GM23338 (cell line): ENCODE results near the gene FILIP1L. TPM values are rescaled to one million over a fixed set of nuclear protein-coding genes. Genes with fewer than 3 reads are reported as not detected.

Experiments
- ATAC-seq: fragments of 200-7000 bp; cut with Tn5 transposase; 3 replicates; pipeline ENCODE4 v1.9.1; 2020
- DNase-seq: peaks from one replicate; pipeline ENCODE4 v3.0.0-alpha.2; 2015; ENCODE audit warnings: low spot score
- H2AFZ ChIP-seq: fragments of 200-600 bp; sonication (generic); 2 replicates; pipeline ENCODE4 v1.8.0; 2016; ENCODE audit warnings: antibody characterized with exemption, mild to moderate bottlenecking, moderate library complexity
- H3F3A ChIP-seq: fragments of 200-600 bp; sonication (generic); replicated peaks from 2 replicates; pipeline ENCODE4 v1.8.0; 2017; ENCODE audit warnings: antibody characterized with exemption, mixed run types, low read depth
- H3K27ac ChIP-seq: fragments of 200-600 bp; sonication (generic); 2 replicates; pipeline ENCODE4 v1.6.1; 2016; ENCODE audit warnings: low read depth
- H3K27me3 ChIP-seq: fragments of 200-600 bp; sonication (generic); 2 replicates; pipeline ENCODE4 v1.8.0; 2016; ENCODE audit warnings: mild to moderate bottlenecking, mixed run types, moderate library complexity; ENCODE audit not compliant: insufficient read depth
- H3K36me3 ChIP-seq: fragments of 200-600 bp; sonication (generic); 2 replicates; pipeline ENCODE4 v1.8.0; 2016; ENCODE audit warnings: mild to moderate bottlenecking; ENCODE audit not compliant: insufficient read depth
- H3K4me1 ChIP-seq: fragments of 200-600 bp; sonication (generic); 2 replicates; pipeline ENCODE4 v1.8.0; 2016; ENCODE audit warnings: mild to moderate bottlenecking, moderate library complexity; ENCODE audit not compliant: insufficient read depth
- H3K4me2 ChIP-seq: fragments of 200-600 bp; sonication (generic); 2 replicates; pipeline ENCODE4 v1.7.1; 2017; ENCODE audit warnings: mixed run types
- H3K4me3 ChIP-seq: fragments of 200-600 bp; sonication (generic); 2 replicates; pipeline ENCODE4 v1.6.1; 2016; ENCODE audit warnings: mixed run types
- H3K79me2 ChIP-seq: fragments of 200-600 bp; sonication (generic); replicated peaks from 2 replicates; pipeline ENCODE4 v1.8.0; 2017; ENCODE audit warnings: mild to moderate bottlenecking; ENCODE audit not compliant: insufficient read depth
- H3K9me2 ChIP-seq: fragments of 200-600 bp; sonication (generic); 2 replicates; pipeline ENCODE4 v1.8.0; 2017; ENCODE audit not compliant: insufficient read depth
- H4K20me1 ChIP-seq: fragments of 200-600 bp; sonication (generic); replicated peaks from 2 replicates; pipeline ENCODE4 v1.8.0; 2017; ENCODE audit warnings: mild to moderate bottlenecking; ENCODE audit not compliant: insufficient read depth
- H3K27ac Mint-ChIP-seq: 2 replicates; pipeline ENCODE4 v1.8.0; 2020; ENCODE audit warnings: inconsistent platforms, mild to moderate bottlenecking, moderate library complexity, mixed read lengths
- H3K27me3 Mint-ChIP-seq: 3 replicates; pipeline ENCODE4 v1.8.0; 2022; ENCODE audit warnings: low read depth, mild to moderate bottlenecking, moderate library complexity, mixed read lengths, inconsistent platforms; ENCODE audit not compliant: insufficient read depth, poor library complexity
- H3K36me3 Mint-ChIP-seq: 3 replicates; pipeline ENCODE4 v1.8.0; 2021; ENCODE audit warnings: low read depth, mild to moderate bottlenecking, inconsistent platforms, moderate library complexity, mixed read lengths
- H3K4me1 Mint-ChIP-seq: 3 replicates; pipeline ENCODE4 v1.8.0; 2020; ENCODE audit warnings: mild to moderate bottlenecking, inconsistent platforms, mixed read lengths
- H3K4me3 Mint-ChIP-seq: 3 replicates; pipeline ENCODE4 v1.8.0; 2021; ENCODE audit warnings: moderate library complexity, mild to moderate bottlenecking, inconsistent platforms, mixed read lengths
- H3K9me3 Mint-ChIP-seq: 3 replicates; pipeline ENCODE4 v1.8.0; 2020; ENCODE audit warnings: moderate library complexity, mild to moderate bottlenecking, inconsistent platforms, mixed read lengths
- CTCF ChIP-seq, 2 experiments: fragments of 200-600 bp in 1 of 2; sonication (generic) in 1 of 2; conservative IDR thresholded peaks; 2 replicates each; pipeline versions ENCODE4 v1.5.1 to v1.6.1; 2016 to 2017; ENCODE audit warnings: antibody characterized with exemption in 2 of 2, low read depth in 2 of 2, mild to moderate bottlenecking in 2 of 2, moderate library complexity in 1 of 2
- NANOG ChIP-seq: IDR thresholded peaks from 2 replicates; pipeline ENCODE4 v1.6.1; 2016; ENCODE audit warnings: antibody characterized with exemption, borderline replicate concordance
- POLR2AphosphoS5 ChIP-seq: IDR thresholded peaks from 2 replicates; pipeline ENCODE4 v1.6.1; 2016; ENCODE audit warnings: antibody characterized with exemption, low read depth
- polyA plus RNA-seq: library from polyadenylated mRNA; unstranded; fragments of >200 nt; fragmentation: Nextera tagmentation; extraction: Ambion mirVana; gene quantifications from 2 replicates; pipeline ENCODE4 v1.2.1, GENCODE V29; 2016
- total RNA-seq: library from RNA; depleted of rRNA; stranded (reverse); fragments of >200 nt; shearing (Covaris generic); gene quantifications from 2 replicates; pipeline ENCODE4 v1.2.3, GENCODE V29; 2014
- TF ChIP-seq, protein P1 (sequence below): fragments of 250-450 bp; sonication (Bioruptor Pico); IDR thresholded peaks from 2 replicates; pipeline ENCODE4 v1.5.0; 2020; ENCODE audit warnings: mild to moderate bottlenecking, moderate library complexity

The FILIP1L gene
- total and polyA plus RNA-seq, 2 experiments from 2014 or later = 1.6 TPM; not detected in 1

GRCh38 chr3:99895703-99896441, 218.4 kb downstream of the FILIP1L start:
- H3K27me3 Mint-ChIP-seq = no peaks in the 10 kb centered on the region
- H3K27ac Mint-ChIP-seq = peak overlapping the region; percentile 88
- no peaks in the 10 kb centered on the region for H4K20me1 ChIP-seq
- H3K4me2 ChIP-seq = peak overlapping the region; percentile 25; the same call in 1 of the 2 replicates
- H3K79me2 ChIP-seq = peaks cover 16% of the 10 kb centered on the region
- no peak overlapping the region for H3K4me3 ChIP-seq
- H3K9me2 ChIP-seq = no peaks in the 10 kb centered on the region
- no peak; the same call in 2 of the 3 replicates for ATAC-seq
- no peak for TF ChIP-seq NANOG
- TF ChIP-seq, protein P1, sequence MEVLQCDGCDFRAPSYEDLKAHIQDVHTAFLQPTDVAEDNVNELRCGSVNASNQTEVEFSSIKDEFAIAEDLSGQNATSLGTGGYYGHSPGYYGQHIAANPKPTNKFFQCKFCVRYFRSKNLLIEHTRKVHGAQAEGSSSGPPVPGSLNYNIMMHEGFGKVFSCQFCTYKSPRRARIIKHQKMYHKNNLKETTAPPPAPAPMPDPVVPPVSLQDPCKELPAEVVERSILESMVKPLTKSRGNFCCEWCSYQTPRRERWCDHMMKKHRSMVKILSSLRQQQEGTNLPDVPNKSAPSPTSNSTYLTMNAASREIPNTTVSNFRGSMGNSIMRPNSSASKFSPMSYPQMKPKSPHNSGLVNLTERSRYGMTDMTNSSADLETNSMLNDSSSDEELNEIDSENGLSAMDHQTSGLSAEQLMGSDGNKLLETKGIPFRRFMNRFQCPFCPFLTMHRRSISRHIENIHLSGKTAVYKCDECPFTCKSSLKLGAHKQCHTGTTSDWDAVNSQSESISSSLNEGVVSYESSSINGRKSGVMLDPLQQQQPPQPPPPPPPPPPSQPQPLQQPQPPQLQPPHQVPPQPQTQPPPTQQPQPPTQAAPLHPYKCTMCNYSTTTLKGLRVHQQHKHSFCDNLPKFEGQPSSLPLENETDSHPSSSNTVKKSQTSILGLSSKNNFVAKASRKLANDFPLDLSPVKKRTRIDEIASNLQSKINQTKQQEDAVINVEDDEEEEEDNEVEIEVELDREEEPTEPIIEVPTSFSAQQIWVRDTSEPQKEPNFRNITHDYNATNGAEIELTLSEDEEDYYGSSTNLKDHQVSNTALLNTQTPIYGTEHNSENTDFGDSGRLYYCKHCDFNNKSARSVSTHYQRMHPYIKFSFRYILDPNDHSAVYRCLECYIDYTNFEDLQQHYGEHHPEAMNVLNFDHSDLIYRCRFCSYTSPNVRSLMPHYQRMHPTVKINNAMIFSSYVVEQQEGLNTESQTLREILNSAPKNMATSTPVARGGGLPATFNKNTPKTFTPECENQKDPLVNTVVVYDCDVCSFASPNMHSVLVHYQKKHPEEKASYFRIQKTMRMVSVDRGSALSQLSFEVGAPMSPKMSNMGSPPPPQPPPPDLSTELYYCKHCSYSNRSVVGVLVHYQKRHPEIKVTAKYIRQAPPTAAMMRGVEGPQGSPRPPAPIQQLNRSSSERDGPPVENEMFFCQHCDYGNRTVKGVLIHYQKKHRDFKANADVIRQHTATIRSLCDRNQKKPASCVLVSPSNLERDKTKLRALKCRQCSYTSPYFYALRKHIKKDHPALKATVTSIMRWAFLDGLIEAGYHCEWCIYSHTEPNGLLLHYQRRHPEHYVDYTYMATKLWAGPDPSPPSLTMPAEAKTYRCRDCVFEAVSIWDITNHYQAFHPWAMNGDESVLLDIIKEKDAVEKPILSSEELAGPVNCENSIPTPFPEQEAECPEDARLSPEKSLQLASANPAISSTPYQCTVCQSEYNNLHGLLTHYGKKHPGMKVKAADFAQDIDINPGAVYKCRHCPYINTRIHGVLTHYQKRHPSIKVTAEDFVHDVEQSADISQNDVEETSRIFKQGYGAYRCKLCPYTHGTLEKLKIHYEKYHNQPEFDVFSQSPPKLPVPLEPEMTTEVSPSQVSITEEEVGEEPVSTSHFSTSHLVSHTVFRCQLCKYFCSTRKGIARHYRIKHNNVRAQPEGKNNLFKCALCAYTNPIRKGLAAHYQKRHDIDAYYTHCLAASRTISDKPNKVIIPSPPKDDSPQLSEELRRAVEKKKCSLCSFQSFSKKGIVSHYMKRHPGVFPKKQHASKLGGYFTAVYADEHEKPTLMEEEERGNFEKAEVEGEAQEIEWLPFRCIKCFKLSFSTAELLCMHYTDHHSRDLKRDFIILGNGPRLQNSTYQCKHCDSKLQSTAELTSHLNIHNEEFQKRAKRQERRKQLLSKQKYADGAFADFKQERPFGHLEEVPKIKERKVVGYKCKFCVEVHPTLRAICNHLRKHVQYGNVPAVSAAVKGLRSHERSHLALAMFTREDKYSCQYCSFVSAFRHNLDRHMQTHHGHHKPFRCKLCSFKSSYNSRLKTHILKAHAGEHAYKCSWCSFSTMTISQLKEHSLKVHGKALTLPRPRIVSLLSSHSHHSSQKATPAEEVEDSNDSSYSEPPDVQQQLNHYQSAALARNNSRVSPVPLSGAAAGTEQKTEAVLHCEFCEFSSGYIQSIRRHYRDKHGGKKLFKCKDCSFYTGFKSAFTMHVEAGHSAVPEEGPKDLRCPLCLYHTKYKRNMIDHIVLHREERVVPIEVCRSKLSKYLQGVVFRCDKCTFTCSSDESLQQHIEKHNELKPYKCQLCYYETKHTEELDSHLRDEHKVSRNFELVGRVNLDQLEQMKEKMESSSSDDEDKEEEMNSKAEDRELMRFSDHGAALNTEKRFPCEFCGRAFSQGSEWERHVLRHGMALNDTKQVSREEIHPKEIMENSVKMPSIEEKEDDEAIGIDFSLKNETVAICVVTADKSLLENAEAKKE (CRISPR knock-in tag) = 0 out of 2 replicates have a peak, but pooled peaks have one; percentile 36
- peaks cover 37% of the 10 kb centered on the region for H3K4me1 ChIP-seq
- H3K27me3 ChIP-seq = no peaks in the 10 kb centered on the region
- H3K36me3 Mint-ChIP-seq = no peaks in the 10 kb centered on the region
- peaks cover 32% of the 10 kb centered on the region for H3K4me1 Mint-ChIP-seq
- H3K36me3 ChIP-seq = no peaks in the 10 kb centered on the region
- H3F3A ChIP-seq = no peaks in the 10 kb centered on the region
- no peak for DNase-seq
- H2AFZ ChIP-seq = no peak overlapping the region
- peak overlapping the region; percentile 61; the same call in 1 of the 2 replicates for H3K27ac ChIP-seq
- H3K9me3 Mint-ChIP-seq = no peaks in the 10 kb centered on the region
- peak overlapping the region; percentile 44; the same call in 1 of the 3 replicates for H3K4me3 Mint-ChIP-seq

DNA sequence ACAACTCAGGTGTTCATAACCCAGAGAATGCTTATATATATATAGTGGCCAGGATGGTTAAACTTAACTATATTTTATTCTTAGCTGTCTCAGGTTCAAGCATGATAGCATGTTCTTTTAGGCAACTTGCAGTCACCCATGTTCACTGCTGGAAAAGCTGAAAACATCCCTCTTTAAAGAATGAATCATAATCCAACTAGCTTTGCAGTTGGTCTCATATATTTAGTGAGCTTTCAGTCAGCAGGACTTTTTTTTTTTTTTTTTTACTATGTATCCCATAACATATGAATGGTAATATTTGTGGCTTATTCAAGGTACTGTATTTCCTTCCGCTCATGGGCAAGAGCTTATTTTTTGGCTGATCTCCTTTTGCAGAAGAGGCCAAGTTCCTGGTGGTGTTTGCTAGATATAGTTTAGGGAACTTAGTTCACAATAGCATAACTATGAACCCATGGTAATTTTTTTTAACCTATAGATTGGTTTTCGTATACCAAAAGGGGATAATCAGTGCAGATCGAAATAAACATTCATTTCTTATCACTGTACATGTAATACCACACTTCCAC, 219.1 kb downstream of the FILIP1L start:
- Histone ChIP-seq H3K79me2 (peaks cover 16% of the 10 kb centered on the region), H3K27ac (no peak overlapping the region)
- H3K4me3 Mint-ChIP-seq = no peak overlapping the region

More for the DNA sequence above, 219.1 kb downstream of the FILIP1L start:
- no peaks in the 10 kb centered on the region for H3K9me2 ChIP-seq
- no peaks in the 10 kb centered on the region for H3K36me3 ChIP-seq
- H3K4me3 ChIP-seq = no peak overlapping the region
- DNase-seq (no peak), ATAC-seq (no peak)
- H3F3A ChIP-seq = no peaks in the 10 kb centered on the region
- Mint-ChIP-seq H3K9me3 (no peaks in the 10 kb centered on the region), H3K27me3 (peaks cover 2% of the 10 kb centered on the region), H3K36me3 (no peaks in the 10 kb centered on the region), H3K4me1 (peaks cover 36% of the 10 kb centered on the region), H3K27ac (no peak overlapping the region)
- 0 out of 2 replicates have a peak overlapping the region, but pooled peaks have one; percentile 25 for H3K4me2 ChIP-seq
- TF ChIP-seq CTCF (conservative IDR thresholded peaks at IDR 0.05; ENCODE audit: low read depth in 2 of 2) = no peak
- TF ChIP-seq POLR2AphosphoS5 = no peak
- no peak overlapping the region for H2AFZ ChIP-seq
- H3K27me3 ChIP-seq = no peaks in the 10 kb centered on the region
- H3K4me1 ChIP-seq = peaks cover 43% of the 10 kb centered on the region
- H4K20me1 ChIP-seq = no peaks in the 10 kb centered on the region
